Transverse colon (tissue), 3 donors: ENCODE results near the gene CD59.

Experiments used
- CTCF ChIP-seq, 5 experiments: fragments of 200-600 bp in 3 of 5; fragments of 450-650 bp in 2 of 5; sonication (generic) in 3 of 5; IDR thresholded peaks; 1 replicate in 2 of 5; 2 replicates in 3 of 5; pipeline ENCODE4 v1.5.1; 2016 to 2017; ENCODE audit warnings: antibody characterized with exemption in 5 of 5, inconsistent platforms in 3 of 5, mild to moderate bottlenecking in 2 of 5, moderate library complexity in 1 of 5
- EP300 ChIP-seq: sonication (generic); formaldehyde crosslinking; IDR thresholded peaks from one replicate; pipeline ENCODE4 v1.6.1; 2017; ENCODE audit warnings: antibody characterized with exemption, low read depth
- POLR2A ChIP-seq: fragments of 450-650 bp; IDR thresholded peaks from one replicate; pipeline ENCODE4 v1.6.1; 2016; ENCODE audit warnings: antibody characterized with exemption, mild to moderate bottlenecking, moderate library complexity

- TF ChIP-seq CTCF (IDR thresholded peaks at IDR 0.05) (no peak), POLR2A (no peak), EP300 (no peak)
Measured at GRCh38 chr11:33692541-33692940, 43.7 kb downstream of the CD59 start.
